IPS DF 4.7 (cell line): ENCODE measurements around the gene TLE6.
"Not testable (repeated sequence)": the region's sequence is repeated elsewhere in the genome, so short reads cannot be mapped to it uniquely, and the experiment has no call there.

Experiments used
- DNase-seq: peaks from one replicate; pipeline ENCODE4 v3.0.0-alpha.2; 2013; ENCODE audit warnings: low spot score; ENCODE audit errors: extremely low read depth

Gene TLE6

GRCh38 chr19:2973229-2973628, 4.1 kb upstream of the TLE6 start:
- no peak for DNase-seq

DNA sequence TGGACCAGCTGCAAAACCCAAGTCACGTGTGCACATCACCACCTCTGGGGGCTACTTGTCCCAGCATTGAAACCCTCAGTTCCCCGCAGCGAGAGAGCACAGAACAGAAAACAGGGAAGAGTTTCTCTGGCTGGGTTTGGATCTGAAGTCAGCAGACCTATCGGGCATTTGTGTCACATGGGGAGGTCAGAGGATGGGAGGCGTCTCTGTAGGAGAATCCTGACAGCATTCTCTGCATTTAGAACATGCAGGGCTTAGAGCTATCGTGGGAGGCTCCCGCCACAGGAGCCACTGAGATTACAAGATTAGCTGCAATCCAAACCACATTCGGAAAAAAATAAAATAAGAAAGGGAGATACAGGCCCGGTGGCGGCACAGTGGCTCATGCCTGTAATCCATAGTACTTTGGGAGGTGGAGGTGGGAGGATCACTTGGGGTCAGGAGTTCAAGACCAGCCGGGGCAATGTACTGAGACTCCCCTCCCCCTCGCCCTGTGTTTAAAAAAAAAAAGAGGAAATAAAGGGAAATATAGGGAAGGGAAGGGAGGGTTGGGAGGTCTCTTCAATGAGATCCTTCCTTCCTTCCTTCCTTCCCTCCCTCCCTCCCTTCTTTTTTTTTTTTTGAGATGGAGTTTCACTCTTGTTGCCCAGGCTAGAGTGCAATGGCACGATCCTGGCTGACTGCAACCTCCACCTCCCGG, 2.9 kb upstream of the TLE6 start:
- DNase-seq: no peak

- no peak for DNase-seq
Measured at GRCh38 chr19:2976609-2977000, 759 bp upstream of the TLE6 start.

- DNase-seq: no peak
Measured at GRCh38 chr19:2977746-2978138, 378 bp downstream of the TLE6 start.

- DNase-seq: no peak
Measured at GRCh38 chr19:2978166-2978767, 903 bp downstream of the TLE6 start.

DNA sequence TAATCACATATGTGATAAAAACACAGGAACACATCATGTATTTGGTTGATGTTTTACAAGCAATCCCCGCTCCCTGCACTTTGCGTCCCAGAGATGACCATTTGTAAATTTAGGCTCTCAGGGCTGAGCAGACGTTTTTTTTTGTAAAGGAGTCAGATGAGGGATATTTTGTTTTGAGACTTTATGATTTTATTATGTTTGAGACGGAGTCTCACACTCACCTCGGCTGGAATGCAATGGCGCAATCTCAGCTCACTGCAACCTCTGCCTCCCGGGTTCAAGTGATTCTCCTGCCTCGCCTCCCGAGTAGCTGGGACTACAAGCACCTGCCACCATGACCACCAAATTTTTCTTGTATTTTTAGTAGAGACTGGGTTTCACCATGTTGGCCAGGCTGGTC, 1.4 kb downstream of the TLE6 start:
- DNase-seq: no peak

GRCh38 chr19:2981898-2982297, 4.5 kb downstream of the TLE6 start:
- no peak for DNase-seq

- no peak for DNase-seq
Measured at GRCh38 chr19:2982561-2982960, 5.2 kb downstream of the TLE6 start.

DNA sequence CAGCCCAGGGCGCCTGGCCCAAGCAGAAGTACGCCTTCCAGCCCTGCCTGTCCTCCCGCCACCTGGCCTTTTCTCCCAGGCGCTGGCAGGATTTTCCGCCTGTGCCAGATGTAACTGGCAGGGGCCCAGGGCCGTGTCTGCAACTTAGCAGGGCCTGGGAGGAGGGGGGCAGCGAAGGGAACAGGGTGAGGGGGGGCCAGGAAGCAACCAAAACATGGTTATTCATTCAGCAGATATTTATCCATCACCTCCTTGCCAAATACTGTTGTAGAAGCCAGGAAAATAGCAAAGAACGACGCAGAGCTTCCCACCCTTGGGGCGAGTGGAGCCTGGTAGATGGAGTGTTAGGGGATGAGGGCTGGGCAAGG, 5.6 kb downstream of the TLE6 start:
- no peak for DNase-seq

GRCh38 chr19:2983351-2984214, 6.2 kb downstream of the TLE6 start:
- DNase-seq: no peak

- no peak for DNase-seq
Measured at GRCh38 chr19:2984215-2984528, 6.8 kb downstream of the TLE6 start.

DNA sequence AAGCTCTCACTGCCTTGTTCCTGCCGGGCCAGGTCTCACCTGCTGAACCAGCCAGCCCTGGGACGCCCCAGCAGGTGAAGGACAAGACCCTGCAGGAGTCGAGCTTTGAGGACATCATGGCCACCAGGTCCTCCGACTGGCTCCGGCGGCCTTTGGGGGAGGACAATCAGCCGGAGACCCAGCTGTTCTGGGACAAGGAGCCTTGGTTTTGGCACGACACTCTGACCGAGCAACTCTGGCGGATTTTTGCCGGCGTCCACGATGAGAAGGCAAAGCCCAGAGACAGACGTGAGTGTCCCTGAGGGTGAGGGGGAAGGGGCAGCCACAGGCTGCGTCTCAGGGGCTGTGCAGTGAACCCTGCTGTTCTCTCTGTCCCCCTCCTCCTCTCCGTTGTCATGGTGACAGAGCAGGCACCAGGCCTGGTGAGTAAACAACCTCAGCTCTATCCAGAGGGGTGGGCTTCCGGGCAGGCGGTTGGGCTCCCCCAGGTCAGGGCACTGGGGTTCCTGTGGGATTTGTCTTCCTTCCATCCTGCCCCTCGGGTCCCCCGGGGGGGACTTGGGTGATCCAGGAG, 9.7 kb downstream of the TLE6 start:
- DNase-seq: no peak

DNA sequence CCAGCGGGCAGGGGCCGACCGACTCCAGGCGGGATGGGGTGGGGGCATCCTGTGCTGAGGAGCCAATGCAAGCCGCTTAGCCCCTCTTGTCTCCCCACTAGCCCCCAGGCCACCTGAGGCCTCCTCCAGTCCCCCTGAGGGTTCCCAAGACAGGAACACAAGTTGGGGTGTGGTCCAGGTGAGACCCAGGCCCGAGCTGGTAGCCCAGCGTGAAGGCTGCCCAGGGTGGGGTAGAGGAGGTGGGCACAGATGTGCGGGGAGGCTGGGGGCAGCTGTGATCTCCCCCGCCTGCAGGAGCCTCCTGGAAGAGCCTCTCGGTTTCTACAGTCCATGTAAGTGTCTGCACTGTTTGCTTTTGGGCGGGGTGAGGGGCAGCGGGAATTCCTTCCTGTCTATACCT, 10.4 kb downstream of the TLE6 start:
- no peak for DNase-seq

DNA sequence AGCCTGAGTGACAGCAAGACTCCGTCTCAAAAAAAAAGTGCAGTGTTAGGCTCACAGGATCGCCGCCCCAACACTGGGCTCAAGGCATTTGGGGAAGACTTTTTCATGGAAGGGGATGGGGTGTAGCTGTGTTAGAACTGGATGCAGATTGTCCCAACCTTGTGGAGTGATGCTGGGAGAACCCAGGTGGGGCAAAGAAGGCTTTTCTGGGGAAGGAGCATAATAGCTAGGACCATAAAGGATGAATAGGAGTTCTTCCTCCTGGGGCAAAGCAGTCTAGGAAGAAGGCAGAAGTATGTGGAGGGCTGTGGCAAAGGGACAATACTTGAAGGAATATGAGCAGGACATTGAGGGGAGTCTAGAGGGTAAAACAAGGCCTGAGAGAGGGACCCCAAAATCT, 11.2 kb downstream of the TLE6 start:
- no peak for DNase-seq

- DNase-seq: no peak
Measured at GRCh38 chr19:2989236-2989946, 12.0 kb downstream of the TLE6 start.

GRCh38 chr19:2992333-2992732, 15.0 kb downstream of the TLE6 start:
- DNase-seq: not testable (repeated sequence)

DNA sequence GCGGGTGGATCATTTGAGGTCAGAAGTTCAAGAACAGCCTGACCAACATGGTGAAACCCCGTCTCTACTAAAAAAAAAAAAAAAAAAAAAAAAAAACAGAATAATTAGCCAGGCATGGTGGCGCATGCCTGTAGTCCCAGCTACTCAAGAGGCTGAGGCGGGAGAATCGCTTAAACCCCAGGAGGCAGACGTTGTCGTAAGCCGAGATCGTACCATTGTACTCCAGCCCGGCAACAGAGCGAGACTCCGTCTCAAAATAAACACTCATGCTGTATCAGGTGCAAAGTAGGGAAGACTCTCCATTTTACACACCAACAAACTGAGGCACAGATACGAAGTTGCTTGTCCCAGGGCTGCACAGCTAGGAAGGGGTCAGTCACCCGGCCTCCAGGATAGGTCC, 15.6 kb downstream of the TLE6 start:
- no peak for DNase-seq

DNA sequence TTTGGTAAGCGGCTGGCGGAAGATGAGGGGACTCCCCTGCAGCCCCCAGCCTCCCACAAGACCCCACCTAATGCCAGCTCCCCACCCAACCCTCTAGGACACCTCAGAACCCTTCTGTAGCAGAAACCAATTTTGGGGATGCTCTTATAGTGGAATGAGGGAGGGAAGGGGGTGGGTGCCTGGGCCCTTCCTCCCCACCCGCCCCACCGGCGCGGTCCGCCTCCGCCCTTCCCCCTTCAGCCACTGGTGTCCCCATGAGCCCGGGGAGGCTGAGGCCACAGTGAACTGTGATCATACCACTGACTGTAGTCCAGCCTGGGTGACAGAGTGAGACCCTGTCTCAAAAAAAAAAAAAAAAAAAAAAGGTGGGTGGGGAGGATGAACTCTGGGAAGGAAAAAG, 16.2 kb downstream of the TLE6 start:
- no peak for DNase-seq

- no peak for DNase-seq
Measured at GRCh38 chr19:2994588-2995131, 17.3 kb downstream of the TLE6 start.

- DNase-seq: no peak
Measured at GRCh38 chr19:2997720-2998119, 20.4 kb downstream of the TLE6 start.

- no peak for DNase-seq
Measured at GRCh38 chr19:2998642-2999041, 21.3 kb downstream of the TLE6 start.
